OCI-LY7 (cell line): ENCODE measurements around the gene CCDC192. TPM values are rescaled to one million over a fixed set of nuclear protein-coding genes. Genes with fewer than 3 reads are reported as not detected.
"Not testable (repeated sequence)": the region's sequence is repeated elsewhere in the genome, so short reads cannot be mapped to it uniquely, and the experiment has no call there.

Experiments used
- BruUV-seq: library from RNA; stranded (reverse); fragments of 400-500 nt; replicated peaks from 2 replicates; lab custom pipeline; 2021; lab: Mats Ljungman, UMichigan
- CTCF ChIA-PET: fragments of 300-600 bp; sonication (Branson Sonifier 250); formaldehyde crosslinking; loops from one replicate; lab custom pipeline; 2022; ENCODE audit warnings: antibody characterized with exemption; ENCODE audit not compliant: unreplicated experiment; lab: Charles Lee
- POLR2A ChIA-PET: fragments of 300-600 bp; sonication (Branson Sonifier 250); formaldehyde crosslinking; loops from one replicate; lab custom pipeline; 2022; ENCODE audit warnings: antibody characterized with exemption; lab: Charles Lee
- DNase-seq: peaks from one replicate; pipeline ENCODE4 v3.0.0-alpha.2; 2015; ENCODE audit warnings: low spot score
- H2AFZ ChIP-seq: fragments of 200-600 bp; sonication (generic), shearing (Covaris generic); 2 replicates; pipeline ENCODE4 v1.6.1; 2014; ENCODE audit warnings: mild to moderate bottlenecking, antibody characterized with exemption, low read length, moderate library complexity
- H3K27ac ChIP-seq: fragments of 200-600 bp; sonication (generic); 2 replicates; pipeline ENCODE4 v1.5.1; 2014; ENCODE audit warnings: mixed run types, low read depth, mild to moderate bottlenecking, moderate library complexity, low read length, inconsistent platforms; ENCODE audit not compliant: poor library complexity, severe bottlenecking
- H3K36me3 ChIP-seq: fragments of 200-600 bp; sonication (generic); 2 replicates; pipeline ENCODE4 v1.6.1; 2014; ENCODE audit warnings: mild to moderate bottlenecking, antibody characterized with exemption, low read length, moderate library complexity, mixed read lengths; ENCODE audit not compliant: insufficient read depth
- H3K4me1 ChIP-seq: fragments of 200-600 bp; sonication (generic); 2 replicates; pipeline ENCODE4 v1.5.1; 2014; ENCODE audit warnings: mild to moderate bottlenecking, low read length; ENCODE audit not compliant: insufficient read depth, poor library complexity, severe bottlenecking
- H3K4me2 ChIP-seq: fragments of 200-600 bp; sonication (generic); 2 replicates; pipeline ENCODE4 v1.6.1; 2014; ENCODE audit warnings: mild to moderate bottlenecking, low read length
- H3K4me3 ChIP-seq: fragments of 200-600 bp; sonication (generic); 2 replicates; pipeline ENCODE4 v1.5.1; 2014; ENCODE audit warnings: mild to moderate bottlenecking, low read depth, low read length; ENCODE audit not compliant: poor library complexity, severe bottlenecking
- H3K79me2 ChIP-seq: fragments of 200-600 bp; sonication (generic); 2 replicates; pipeline ENCODE4 v1.6.1; 2016; ENCODE audit warnings: low read depth, mild to moderate bottlenecking, low read length, moderate library complexity, mixed read lengths; ENCODE audit not compliant: insufficient read depth
- H3K9me2 ChIP-seq: fragments of 200-600 bp; sonication (generic); 2 replicates; pipeline ENCODE4 v1.6.1; 2016; ENCODE audit warnings: mild to moderate bottlenecking, low read length, mixed read lengths; ENCODE audit not compliant: insufficient read depth
- H3K9me3 ChIP-seq: fragments of 200-600 bp; sonication (generic); 2 replicates; pipeline ENCODE4 v1.6.1; 2014; ENCODE audit warnings: mild to moderate bottlenecking, mixed run types, low read length, mixed read lengths
- H4K20me1 ChIP-seq: fragments of 200-600 bp; sonication (generic); 2 replicates; pipeline ENCODE4 v1.6.1; 2014; ENCODE audit warnings: mild to moderate bottlenecking, antibody characterized with exemption, low read length, moderate library complexity, mixed read lengths; ENCODE audit not compliant: insufficient read depth
- CTCF ChIP-seq: fragments of 200-600 bp; sonication (generic); conservative IDR thresholded peaks from 2 replicates; pipeline ENCODE4 v1.5.1; 2014; ENCODE audit warnings: mild to moderate bottlenecking, antibody characterized with exemption, low read length, moderate library complexity, mixed read lengths
- EZH2phosphoT487 ChIP-seq: fragments of 200-600 bp; sonication (generic); IDR thresholded peaks from 2 replicates; pipeline ENCODE4 v1.6.1; 2018; ENCODE audit warnings: low read depth, borderline replicate concordance, mild to moderate bottlenecking, mixed run types, antibody characterized with exemption, low read length, moderate library complexity, mixed read lengths
- intact Hi-C: fragments of 100-400 bp; cut with micrococcal nuclease; formaldehyde crosslinking; loops from one replicate; pipeline ENCODE4 v1.10.0; 2022; ENCODE audit not compliant: unreplicated experiment
- total RNA-seq, 2 experiments: library from RNA; depleted of rRNA in 1 of 2; stranded (reverse); fragments of >200 nt in 1 of 2; shearing (Covaris generic) in 1 of 2; gene quantifications; 2 replicates each; pipeline ENCODE4 v1.2.3, GENCODE V29; 2014 to 2022

Gene CCDC192
- total RNA-seq, 2 experiments from 2014 or later = not detected

- Histone ChIP-seq H3K27ac (no peak overlapping the region), H3K36me3 (no peaks in the 10 kb centered on the region), H3K4me1 (no peaks in the 10 kb centered on the region), H3K79me2 (no peaks in the 10 kb centered on the region), H3K9me2 (no peaks in the 10 kb centered on the region), H3K9me3 (no peaks in the 10 kb centered on the region), H2AFZ (no peak overlapping the region), H3K4me3 (no peak overlapping the region), H3K4me2 (no peak overlapping the region), H4K20me1 (no peaks in the 10 kb centered on the region)
- DNase-seq = no peak
- ChIA-PET CTCF (no interaction called here), POLR2A (no interaction called here)
- no peak for TF ChIP-seq EZH2phosphoT487
- TF ChIP-seq CTCF = no peak
- no TSS peak for BruUV-seq
- intact Hi-C loops = no loop called here
Observed at GRCh38 chr5:127707209-127707608, 4.0 kb downstream of the CCDC192 start.

GRCh38 chr5:127713083-127713482, 9.9 kb downstream of the CCDC192 start:
- H3K4me1 ChIP-seq, H4K20me1 ChIP-seq, BruUV-seq, H3K9me2 ChIP-seq, H3K9me3 ChIP-seq, H3K36me3 ChIP-seq, CTCF ChIA-PET, DNase-seq, H3K79me2 ChIP-seq, H3K4me3 ChIP-seq, H3K27ac ChIP-seq, intact Hi-C loops, POLR2A ChIA-PET, H3K4me2 ChIP-seq, H2AFZ ChIP-seq: not testable (repeated sequence)

- H4K20me1 ChIP-seq = no peaks in the 10 kb centered on the region
- H3K9me3 ChIP-seq = no peaks in the 10 kb centered on the region
- no peak overlapping the region for H3K4me2 ChIP-seq
- no peaks in the 10 kb centered on the region for H3K4me1 ChIP-seq
- intact Hi-C loops = no loop called here
- no peak overlapping the region for H3K4me3 ChIP-seq
- H3K79me2 ChIP-seq = no peaks in the 10 kb centered on the region
- H3K27ac ChIP-seq = no peak overlapping the region
- no peaks in the 10 kb centered on the region for H3K36me3 ChIP-seq
- ChIA-PET CTCF (no interaction called here), POLR2A (interaction anchor here (0.7 kb wide), 1 partner anchor 359 kb away, joined by 4 read pairs; no protein-coding TSS in a partner anchor)
- no peaks in the 10 kb centered on the region for H3K9me2 ChIP-seq
- H2AFZ ChIP-seq = no peak overlapping the region
- TF ChIP-seq EZH2phosphoT487 (no peak), CTCF (no peak)
- no TSS peak for BruUV-seq
- DNase-seq = no peak
Observed at GRCh38 chr5:127718181-127718580, 15.0 kb downstream of the CCDC192 start.
